ENCODE results near the gene INO80C. TPM values are rescaled to one million over a fixed set of nuclear protein-coding genes. Genes with fewer than 3 reads are reported as not detected.

Gene INO80C
- total RNA-seq, 1 experiment from 2014 or later, result 3.5 TPM

- DNase-seq (ENCODE audit: low spot score), result peak; percentile 94
Observed at GRCh38 chr18:35513181-35513936, 15.6 kb upstream of the INO80C start.

GRCh38 chr18:35512761-35513160, 15.0 kb upstream of the INO80C start:
- no peak for DNase-seq (ENCODE audit: low spot score)

- no peak for DNase-seq (ENCODE audit: low spot score)
Observed at GRCh38 chr18:35511833-35512232, 14.1 kb upstream of the INO80C start.

DNA sequence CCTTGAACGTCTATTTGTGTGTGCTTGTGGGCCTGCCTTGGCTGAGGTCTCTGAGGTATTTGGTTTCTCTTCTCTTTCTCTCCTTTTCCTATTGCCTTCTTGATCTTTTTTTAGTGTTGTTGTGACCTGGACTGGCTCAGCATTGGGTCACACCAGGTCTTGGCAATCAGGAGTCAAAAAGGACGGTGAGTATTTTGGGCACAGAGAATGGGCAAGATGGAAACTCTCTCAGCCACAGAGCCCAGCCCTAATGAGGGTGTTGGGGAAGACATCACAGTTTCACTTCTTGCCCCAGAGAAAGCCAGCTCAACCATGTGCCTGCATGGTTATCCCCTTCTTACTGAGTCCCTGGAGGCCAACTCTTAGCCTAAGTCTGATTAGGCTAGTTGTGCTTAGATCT, 13.7 kb upstream of the INO80C start:
- no peak for DNase-seq (ENCODE audit: low spot score)

DNA sequence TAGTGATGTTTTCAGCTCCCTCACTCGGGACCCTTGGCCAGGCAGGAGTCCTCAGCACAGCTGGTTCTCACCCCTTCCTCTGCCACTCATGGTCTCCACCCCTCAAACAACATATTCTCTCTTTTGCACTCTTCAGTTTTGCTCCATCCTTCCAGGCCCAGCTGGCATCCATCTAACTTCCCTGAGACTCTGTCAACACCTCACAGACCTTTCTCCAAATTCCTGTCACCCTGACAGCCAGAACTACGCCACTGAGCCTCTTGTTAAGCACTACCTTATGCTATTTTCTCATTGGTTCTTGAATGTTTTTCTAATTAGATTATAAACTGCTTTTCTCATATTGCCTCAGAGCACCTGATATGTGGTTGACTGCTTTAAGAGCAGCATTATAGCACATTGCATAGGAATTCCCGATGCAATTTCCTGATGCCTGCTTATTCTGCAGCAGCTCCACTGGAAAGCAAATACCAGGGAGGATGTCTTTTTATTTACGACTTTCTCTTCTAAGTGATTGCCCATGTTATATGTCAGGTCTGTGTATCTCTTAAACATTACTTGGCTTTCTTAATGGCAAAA, 12.4 kb upstream of the INO80C start:
- no peak for DNase-seq (ENCODE audit: low spot score)

DNA sequence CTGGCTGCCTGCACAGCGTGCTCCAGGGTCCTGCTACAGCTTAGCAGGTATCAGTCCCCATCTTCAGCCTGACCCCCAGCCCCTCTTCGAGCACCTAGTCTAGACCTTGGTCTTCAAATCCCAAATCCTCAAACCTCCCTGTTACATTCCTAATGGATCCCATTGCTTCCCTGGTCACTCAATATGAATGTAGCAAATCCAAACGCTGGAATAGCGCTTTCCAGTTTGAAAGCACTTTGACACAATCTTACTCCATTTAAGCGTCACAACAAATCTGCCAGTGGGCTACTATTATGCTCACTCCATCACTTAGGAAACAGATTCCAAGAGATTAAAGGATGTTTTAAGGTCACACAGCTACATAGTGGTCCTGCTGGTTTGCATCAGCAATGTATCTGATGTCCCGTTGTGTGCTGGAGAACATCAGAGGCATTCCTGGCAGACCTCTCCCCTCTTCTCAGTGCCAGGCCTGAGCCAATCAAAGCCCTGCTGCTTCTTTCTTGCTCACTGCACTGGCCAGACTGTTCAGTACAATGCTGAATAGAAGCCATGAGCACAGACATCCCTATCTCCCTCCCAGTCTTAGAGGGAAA, 11.1 kb upstream of the INO80C start:
- DNase-seq (ENCODE audit: low spot score), result no peak

DNA sequence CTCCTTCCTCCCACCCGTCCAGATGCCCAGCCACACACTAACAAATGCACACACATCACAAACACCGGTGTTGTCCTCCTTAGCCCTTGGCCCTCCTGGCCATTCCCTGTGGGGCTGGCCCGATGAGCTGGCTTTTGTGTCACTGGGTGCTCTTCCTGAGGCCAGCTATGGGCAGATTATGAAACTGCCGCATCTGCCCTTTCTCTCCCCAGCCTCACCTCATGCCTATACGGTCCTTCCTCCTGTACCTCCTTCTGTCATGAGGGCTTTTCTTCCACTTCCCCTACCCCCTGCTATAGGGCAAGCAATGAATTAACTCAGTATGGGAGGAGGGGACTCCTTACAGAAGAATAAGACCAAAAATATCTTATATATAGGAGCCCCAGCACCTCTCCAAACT, 10.3 kb upstream of the INO80C start:
- DNase-seq (ENCODE audit: low spot score), result no peak

DNA sequence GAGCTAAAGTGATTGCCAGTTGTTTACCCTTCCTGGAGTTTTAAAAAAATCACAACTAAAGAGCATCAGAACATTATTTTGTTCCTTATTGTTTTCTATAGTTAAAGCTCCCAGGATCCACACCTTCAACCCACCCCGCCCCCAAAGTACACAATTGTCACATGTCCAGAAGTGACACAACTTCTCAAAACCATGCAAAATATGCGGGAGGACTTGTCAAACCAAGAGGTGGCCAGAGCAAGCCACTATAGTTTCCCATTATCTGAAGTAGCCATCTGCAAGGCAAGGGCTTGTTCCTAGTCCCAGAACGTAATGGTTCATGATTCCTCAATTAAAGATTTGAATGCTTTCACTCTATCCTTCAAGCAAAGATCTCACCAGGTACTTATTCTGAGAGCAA, 9.9 kb upstream of the INO80C start:
- no peak for DNase-seq (ENCODE audit: low spot score)

- no peak for DNase-seq (ENCODE audit: low spot score)
Observed at GRCh38 chr18:35507192-35507591, 9.4 kb upstream of the INO80C start.

- no peak for DNase-seq (ENCODE audit: low spot score)
Observed at GRCh38 chr18:35506024-35506712, 8.4 kb upstream of the INO80C start.

DNA sequence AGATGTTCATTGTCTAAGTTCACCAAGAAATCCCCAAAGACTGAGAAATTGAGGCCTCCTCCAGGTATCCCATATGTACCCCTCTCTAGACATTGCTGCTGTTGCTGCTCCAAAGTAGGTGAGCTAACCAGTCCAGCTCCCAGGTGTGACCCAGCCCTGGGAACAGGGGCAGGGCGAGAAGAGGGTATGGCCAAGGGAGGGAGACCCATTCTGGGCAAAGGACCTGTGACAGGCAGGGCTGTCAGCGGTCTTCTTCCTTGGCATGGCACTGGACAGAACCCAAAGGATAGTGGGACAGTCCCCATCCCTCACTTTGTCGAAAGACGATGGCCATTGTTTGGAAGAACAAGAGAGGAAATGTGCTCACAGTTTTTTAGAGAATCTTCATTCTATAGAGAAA, 7.2 kb upstream of the INO80C start:
- no peak for DNase-seq (ENCODE audit: low spot score)

GRCh38 chr18:35502052-35502451, 4.3 kb upstream of the INO80C start:
- DNase-seq (ENCODE audit: low spot score), result no peak

GRCh38 chr18:35501369-35501768, 3.6 kb upstream of the INO80C start:
- no peak for DNase-seq (ENCODE audit: low spot score)

DNA sequence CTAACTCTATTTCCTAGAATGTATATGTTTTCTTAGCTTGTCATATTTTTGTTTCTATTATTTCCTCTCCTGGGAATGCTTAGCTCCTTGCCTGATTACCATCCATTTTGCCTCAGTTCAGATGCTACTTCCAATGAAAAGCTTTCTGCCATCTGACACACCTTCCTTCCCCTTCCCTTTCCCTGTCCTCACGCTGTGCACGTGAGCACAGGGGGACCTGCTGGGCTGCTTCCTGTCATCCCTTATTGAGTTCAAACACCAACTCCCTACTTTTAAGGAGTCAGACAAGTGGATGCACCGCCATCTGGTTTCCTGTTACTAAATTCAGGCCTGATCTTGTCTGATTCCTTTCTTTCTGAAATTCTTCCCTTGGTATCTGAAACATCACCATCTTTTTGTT, 2.4 kb upstream of the INO80C start:
- DNase-seq (ENCODE audit: low spot score), result no peak

DNA sequence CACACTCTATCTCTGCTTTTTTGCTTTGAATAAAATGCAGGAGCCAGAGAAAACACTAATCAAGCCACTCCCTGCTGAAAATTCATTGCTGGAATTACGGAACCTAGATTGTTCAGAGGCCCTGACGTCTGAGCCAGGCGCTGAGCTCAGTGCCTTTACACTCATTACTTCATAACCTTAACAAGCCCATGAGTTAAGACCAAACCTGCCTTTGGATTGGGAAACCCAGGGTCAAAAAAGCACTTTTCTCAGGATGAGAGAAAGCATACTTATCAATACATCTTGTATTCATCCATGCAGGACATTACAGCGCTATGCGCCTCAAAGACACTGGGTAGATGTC, 762 bp downstream of the INO80C start:
- peak; percentile 22 for DNase-seq (ENCODE audit: low spot score)

GRCh38 chr18:35495536-35496314, 2.0 kb downstream of the INO80C start:
- no peak for DNase-seq (ENCODE audit: low spot score)

- no peak for DNase-seq (ENCODE audit: low spot score)
Observed at GRCh38 chr18:35494251-35495220, 3.2 kb downstream of the INO80C start.

DNA sequence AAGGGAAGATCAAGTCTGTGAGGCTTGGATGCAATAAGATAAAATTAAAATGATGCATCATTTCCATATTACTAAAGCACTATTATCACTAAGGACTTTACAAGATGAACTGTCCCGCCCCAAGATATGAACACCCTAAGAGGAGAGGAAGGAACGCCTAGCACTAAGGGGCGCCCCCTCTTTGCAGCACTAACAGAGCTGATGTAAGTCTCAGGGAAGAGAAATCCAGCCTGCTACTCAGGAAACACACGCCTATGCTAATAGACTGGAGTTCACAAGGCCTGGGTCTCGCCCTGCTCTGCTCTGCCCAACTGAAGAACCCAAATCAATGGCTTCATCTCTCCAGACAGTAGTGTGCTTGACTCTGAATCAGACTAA, 6.1 kb downstream of the INO80C start:
- DNase-seq (ENCODE audit: low spot score), result no peak

GRCh38 chr18:35490894-35491699, 6.7 kb downstream of the INO80C start:
- no peak for DNase-seq (ENCODE audit: low spot score)

- no peak for DNase-seq (ENCODE audit: low spot score)
Observed at GRCh38 chr18:35489913-35490490, 7.8 kb downstream of the INO80C start.

Data from A172 (cell line).